CD14-positive monocyte (primary cell): ENCODE results near the gene WDR82. TPM values are rescaled to one million over a fixed set of nuclear protein-coding genes. Genes with fewer than 3 reads are reported as not detected.

Experiments used
- DNase-seq, 3 donors: peaks; one replicate each; pipeline ENCODE4 v3.0.0-alpha.2; 2011 to 2022
- H2AFZ ChIP-seq: 2 replicates; pipeline ENCODE4 v1.6.0; 2012; ENCODE audit warnings: mild to moderate bottlenecking, low read depth, low read length, inconsistent platforms; ENCODE audit not compliant: insufficient read depth, poor library complexity, severe bottlenecking
- H3K27ac ChIP-seq, 2 donors: 1 replicate in 1 of 2; 2 replicates in 1 of 2; pipeline ENCODE4 v1.5.1; 2012 to 2013; ENCODE audit warnings: low read length in 2 of 2, control low read depth in 1 of 2, inconsistent platforms in 1 of 2, low read depth in 1 of 2, mild to moderate bottlenecking in 1 of 2
- H3K27me3 ChIP-seq, 2 donors: one replicate each; pipeline versions ENCODE4 v1.6.0 to v1.6.1; 2011 to 2013; ENCODE audit warnings: low read length in 2 of 2; ENCODE audit not compliant: control insufficient read depth in 2 of 2, insufficient read depth in 2 of 2
- H3K36me3 ChIP-seq, 2 donors: replicated peaks in 1 of 2; 1 replicate in 1 of 2; 2 replicates in 1 of 2; pipeline versions ENCODE4 v1.5.1 to v1.6.1; 2012 to 2013; ENCODE audit warnings: low read length in 2 of 2, control low read depth in 1 of 2, inconsistent platforms in 1 of 2, mild to moderate bottlenecking in 1 of 2; ENCODE audit not compliant: insufficient read depth in 2 of 2, control insufficient read depth in 1 of 2
- H3K4me1 ChIP-seq, 2 donors: 1 replicate in 1 of 2; 2 replicates in 1 of 2; pipeline versions ENCODE4 v1.5.1 to v1.6.1; 2012 to 2013; ENCODE audit warnings: low read length in 2 of 2, control low read depth in 1 of 2, inconsistent platforms in 1 of 2, mild to moderate bottlenecking in 1 of 2, moderate library complexity in 1 of 2; ENCODE audit not compliant: insufficient read depth in 2 of 2, control insufficient read depth in 1 of 2
- H3K4me2 ChIP-seq: replicated peaks from 2 replicates; pipeline ENCODE3; 2012; ENCODE audit warnings: low read length, moderate library complexity, mild to moderate bottlenecking; ENCODE audit not compliant: poor library complexity, severe bottlenecking; ENCODE audit errors: extremely low read depth
- H3K4me3 ChIP-seq, 3 experiments: fragments of 200-600 bp in 1 of 3; sonication (generic) in 1 of 3; replicated peaks in 1 of 3; 1 replicate in 2 of 3; 2 replicates in 1 of 3; pipeline ENCODE4 v1.5.1; 2011 to 2013; ENCODE audit warnings: low read length in 3 of 3, mild to moderate bottlenecking in 3 of 3, control low read depth in 2 of 3, low read depth in 2 of 3, inconsistent platforms in 1 of 3, moderate library complexity in 1 of 3
- H3K79me2 ChIP-seq: 2 replicates; pipeline ENCODE4 v1.6.0; 2012; ENCODE audit warnings: mild to moderate bottlenecking, control low read depth, inconsistent platforms, low read length, moderate library complexity; ENCODE audit not compliant: insufficient read depth
- H3K9ac ChIP-seq: 2 replicates; pipeline ENCODE4 v1.6.0; 2017; ENCODE audit warnings: low read length, mild to moderate bottlenecking; ENCODE audit not compliant: insufficient read depth, poor library complexity, severe bottlenecking
- H3K9me3 ChIP-seq, 2 donors: replicated peaks in 1 of 2; 1 replicate in 1 of 2; 2 replicates in 1 of 2; pipeline versions ENCODE4 v1.5.1 to v1.6.1; 2012 to 2013; ENCODE audit warnings: low read length in 2 of 2, control low read depth in 1 of 2; ENCODE audit not compliant: control insufficient read depth in 1 of 2, insufficient read depth in 1 of 2
- H4K20me1 ChIP-seq: 2 replicates; pipeline ENCODE4 v1.6.0; 2012; ENCODE audit warnings: mild to moderate bottlenecking, low read length, control low read depth, moderate library complexity; ENCODE audit not compliant: insufficient read depth
- H3K27ac Mint-ChIP-seq, 7 donors: one replicate each; pipeline ENCODE4 v1.8.0; 2020; ENCODE audit warnings: mild to moderate bottlenecking in 7 of 7, mixed read lengths in 7 of 7, moderate library complexity in 6 of 7, inconsistent platforms in 2 of 7
- H3K27me3 Mint-ChIP-seq, 3 donors: one replicate each; pipeline ENCODE4 v1.8.0; 2021 to 2022; ENCODE audit warnings: low read depth in 3 of 3, mild to moderate bottlenecking in 3 of 3, mixed read lengths in 3 of 3, moderate library complexity in 3 of 3, inconsistent platforms in 1 of 3
- H3K36me3 Mint-ChIP-seq, 2 donors: one replicate each; pipeline ENCODE4 v1.8.0; 2020; ENCODE audit warnings: mixed read lengths in 2 of 2, inconsistent platforms in 1 of 2, mild to moderate bottlenecking in 1 of 2
- H3K4me1 Mint-ChIP-seq: one replicate; pipeline ENCODE4 v1.8.0; 2020; ENCODE audit warnings: mild to moderate bottlenecking, mixed read lengths
- H3K4me3 Mint-ChIP-seq, 2 donors: one replicate each; pipeline ENCODE4 v1.8.0; 2020; ENCODE audit warnings: mild to moderate bottlenecking in 2 of 2, mixed read lengths in 2 of 2, moderate library complexity in 1 of 2
- H3K9me3 Mint-ChIP-seq, 7 donors: one replicate each; pipeline ENCODE4 v1.8.0; 2020 to 2022; ENCODE audit warnings: mixed read lengths in 7 of 7, mild to moderate bottlenecking in 6 of 7, moderate library complexity in 6 of 7, inconsistent platforms in 2 of 7
- WGBS: methylation state at CpG from one replicate; pipeline ENCODE4 v1.1.5; 2013; ENCODE audit warnings: missing lambda C conversion rate; ENCODE audit not compliant: insufficient coverage; 5-methylcytosine and 5-hydroxymethylcytosine counted together
- intact Hi-C, 2 donors: fragments of 100-400 bp; cut with micrococcal nuclease; formaldehyde crosslinking; loops; one replicate each; pipeline versions ENCODE4 v1.15.0 to v1.15.1; 2023
- polyA plus RNA-seq, 3 donors: library from polyadenylated mRNA; depleted of rRNA in 1 of 3; unstranded in 2 of 3; stranded (reverse) in 1 of 3; fragments of 300-500 nt in 2 of 3; fragments of >200 nt in 1 of 3; fragmentation: Illumina TruSeq in 2 of 3; gene quantifications; 1 replicate in 2 of 3; 2 replicates in 1 of 3; pipeline ENCODE4 v1.2.3, GENCODE V29; 2012 to 2021
- TF ChIP-seq, protein P1 (sequence below): fragments of 200-600 bp; IDR thresholded peaks from one replicate; pipeline ENCODE4 v1.8.0; 2022; ENCODE audit warnings: antibody characterized with exemption, mild to moderate bottlenecking

Gene WDR82
- polyA plus RNA-seq, 3 donors = 27.3 to 33.4 (median 32.3) TPM

DNA sequence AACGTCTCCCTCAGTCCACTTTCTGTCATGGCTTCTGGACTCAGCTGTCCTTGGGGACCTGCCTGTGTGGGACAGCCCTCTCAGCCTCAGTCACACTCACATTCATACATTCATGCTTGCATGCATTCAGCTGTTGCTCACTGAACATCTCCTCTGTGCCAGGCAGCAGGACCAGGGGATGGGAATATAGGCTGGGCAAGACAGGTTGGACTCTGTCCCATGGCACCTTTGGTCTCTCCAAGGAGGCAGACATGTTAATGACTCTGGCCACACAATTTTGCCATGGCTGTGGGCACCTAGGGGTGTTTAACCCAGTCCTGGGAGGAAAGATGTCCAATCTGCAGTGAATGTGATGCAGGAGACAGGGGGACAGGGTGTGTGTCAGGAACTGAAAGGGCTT, 29.9 kb upstream of the WDR82 start:
- 89% methylated on average over 1 of the region's 1 CpG for WGBS
- TF ChIP-seq, protein P1, sequence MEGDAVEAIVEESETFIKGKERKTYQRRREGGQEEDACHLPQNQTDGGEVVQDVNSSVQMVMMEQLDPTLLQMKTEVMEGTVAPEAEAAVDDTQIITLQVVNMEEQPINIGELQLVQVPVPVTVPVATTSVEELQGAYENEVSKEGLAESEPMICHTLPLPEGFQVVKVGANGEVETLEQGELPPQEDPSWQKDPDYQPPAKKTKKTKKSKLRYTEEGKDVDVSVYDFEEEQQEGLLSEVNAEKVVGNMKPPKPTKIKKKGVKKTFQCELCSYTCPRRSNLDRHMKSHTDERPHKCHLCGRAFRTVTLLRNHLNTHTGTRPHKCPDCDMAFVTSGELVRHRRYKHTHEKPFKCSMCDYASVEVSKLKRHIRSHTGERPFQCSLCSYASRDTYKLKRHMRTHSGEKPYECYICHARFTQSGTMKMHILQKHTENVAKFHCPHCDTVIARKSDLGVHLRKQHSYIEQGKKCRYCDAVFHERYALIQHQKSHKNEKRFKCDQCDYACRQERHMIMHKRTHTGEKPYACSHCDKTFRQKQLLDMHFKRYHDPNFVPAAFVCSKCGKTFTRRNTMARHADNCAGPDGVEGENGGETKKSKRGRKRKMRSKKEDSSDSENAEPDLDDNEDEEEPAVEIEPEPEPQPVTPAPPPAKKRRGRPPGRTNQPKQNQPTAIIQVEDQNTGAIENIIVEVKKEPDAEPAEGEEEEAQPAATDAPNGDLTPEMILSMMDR = no peak

DNA sequence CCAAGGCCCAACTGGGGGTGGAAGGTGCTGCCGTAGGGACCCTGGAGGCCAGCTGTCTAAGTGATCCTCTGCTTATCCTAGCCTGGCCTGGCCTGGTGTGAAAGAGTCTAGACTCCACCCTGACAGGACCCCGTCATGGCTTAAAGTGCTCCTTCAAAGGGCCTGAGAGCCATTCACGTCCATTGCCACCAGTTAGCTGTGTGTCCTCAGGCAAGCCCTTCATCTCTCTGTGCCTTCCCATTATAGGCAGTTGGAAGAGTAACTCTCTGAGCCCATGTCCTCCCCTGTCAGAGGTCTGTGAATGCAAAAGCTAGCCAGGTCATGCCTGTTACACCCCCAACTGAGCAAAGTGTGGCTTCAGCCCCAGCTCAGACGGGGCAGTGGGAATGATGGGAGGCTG, 28.5 kb upstream of the WDR82 start:
- Mint-ChIP-seq H3K4me3 (no peak overlapping the region), H3K4me1 (peaks cover 24% of the 10 kb centered on the region), H3K27me3 (peaks cover 0 to 1% (median 0%) of the 10 kb centered on the region in 3 donors), H3K36me3 (peaks cover 55 to 58% of the 10 kb centered on the region in 2 donors), H3K27ac (peak overlapping the region in 1 of 7 donors; percentile 66), H3K9me3 (no peaks in the 10 kb centered on the region)
- TF ChIP-seq, protein P1 = no peak
- no peak overlapping the region for H3K27ac ChIP-seq
- no peaks in the 10 kb centered on the region for H4K20me1 ChIP-seq
- no peaks in the 10 kb centered on the region for H3K27me3 ChIP-seq
- H3K4me3 ChIP-seq = no peak overlapping the region
- H3K79me2 ChIP-seq = no peaks in the 10 kb centered on the region
- 95% methylated on average over 3 of the region's 4 CpGs for WGBS
- peaks cover 7 to 11% of the 10 kb centered on the region in 2 donors for H3K4me1 ChIP-seq
- H3K4me2 ChIP-seq = no peak overlapping the region
- H2AFZ ChIP-seq = no peak overlapping the region
- intact Hi-C loops = no loop called here
- no peak overlapping the region for H3K9ac ChIP-seq
- no peaks in the 10 kb centered on the region for H3K9me3 ChIP-seq
- no peak for DNase-seq
- H3K36me3 ChIP-seq = peaks cover 10 to 42% of the 10 kb centered on the region in 2 donors

More for the DNA sequence above, 29.9 kb upstream of the WDR82 start:
- H3K27ac Mint-ChIP-seq = peak overlapping the region in 1 of 7 donors; percentile 33
- Histone ChIP-seq H3K27ac (no peak overlapping the region), H3K4me1 (peaks cover 17 to 22% of the 10 kb centered on the region in 2 donors), H3K4me3 (no peak overlapping the region), H2AFZ (no peak overlapping the region), H3K27me3 (no peaks in the 10 kb centered on the region), H3K9ac (no peak overlapping the region), H3K36me3 (peaks cover 10 to 42% of the 10 kb centered on the region in 2 donors), H4K20me1 (no peaks in the 10 kb centered on the region), H3K79me2 (no peaks in the 10 kb centered on the region), H3K4me2 (no peak overlapping the region), H3K9me3 (no peaks in the 10 kb centered on the region)
- no peak for DNase-seq
- no peak overlapping the region for H3K4me3 Mint-ChIP-seq
- peaks cover 0 to 3% (median 0%) of the 10 kb centered on the region in 3 donors for H3K27me3 Mint-ChIP-seq
- H3K36me3 Mint-ChIP-seq = peaks cover 53 to 54% of the 10 kb centered on the region in 2 donors
- H3K4me1 Mint-ChIP-seq = peaks cover 35% of the 10 kb centered on the region
- intact Hi-C loops = no loop called here
- no peaks in the 10 kb centered on the region for H3K9me3 Mint-ChIP-seq
